ENCODE measurements around the gene APBB2. TPM values are rescaled to one million over a fixed set of nuclear protein-coding genes. Genes with fewer than 3 reads are reported as not detected.

APBB2 gene
- total RNA-seq, 2 donors from 2014 or later: 34.8 to 42.8 TPM

- Histone ChIP-seq H3K4me3 (no peak overlapping the region), H3K4me1 (peaks cover 50% of the 10 kb centered on the region), H3K27me3 (no peaks in the 10 kb centered on the region), H3K36me3 (replicated peaks in 1 of 2; ENCODE audit: insufficient read depth in 1 of 2, low read depth in 2 of 2) (no peaks in the 10 kb centered on the region), H3K27ac (peak overlapping the region in 3 of 4 donors; percentile 3 to 77 (median 65)), H3K9me3 (no peaks in the 10 kb centered on the region)
- intact Hi-C loops (cut with DNase I): no loop called here
- WGBS, 2 donors: 85 to 93% methylated on average over 1 of the region's 1 CpG
- no peak for TF ChIP-seq CTCF (IDR thresholded peaks at IDR 0.05)
- TF ChIP-seq POLR2A (IDR thresholded peaks at IDR 0.05): no peak
- ATAC-seq: no peak
- DNase-seq: no peak
Measured at GRCh38 chr4:41141900-41142299, 72.4 kb downstream of the APBB2 start.

- TF ChIP-seq POLR2A (IDR thresholded peaks at IDR 0.05) (no peak), CTCF (IDR thresholded peaks at IDR 0.05) (no peak)
- intact Hi-C loops (cut with DNase I): no loop called here
- no peaks in the 10 kb centered on the region for H3K36me3 ChIP-seq (replicated peaks in 1 of 2; ENCODE audit: insufficient read depth in 1 of 2, low read depth in 2 of 2)
- ATAC-seq: no peak
- H3K4me3 ChIP-seq: no peak overlapping the region
- no peaks in the 10 kb centered on the region for H3K27me3 ChIP-seq
- 95 to 96% methylated on average over 6 of the region's 6 CpGs for WGBS, 2 donors
- peaks cover 50% of the 10 kb centered on the region for H3K4me1 ChIP-seq
- DNase-seq: no peak
- no peaks in the 10 kb centered on the region for H3K9me3 ChIP-seq
- no peak overlapping the region for H3K27ac ChIP-seq
Measured at GRCh38 chr4:41140410-41140809, 73.9 kb downstream of the APBB2 start.

GRCh38 chr4:41137879-41138278, 76.5 kb downstream of the APBB2 start:
- Histone ChIP-seq H3K4me1 (peaks cover 43% of the 10 kb centered on the region), H3K27ac (no peak overlapping the region), H3K9me3 (no peaks in the 10 kb centered on the region), H3K36me3 (replicated peaks in 1 of 2; ENCODE audit: insufficient read depth in 1 of 2, low read depth in 2 of 2) (no peaks in the 10 kb centered on the region), H3K27me3 (no peaks in the 10 kb centered on the region), H3K4me3 (no peak overlapping the region)
- DNase-seq (no peak), ATAC-seq (no peak)
- TF ChIP-seq POLR2A (IDR thresholded peaks at IDR 0.05): no peak
- TF ChIP-seq CTCF (IDR thresholded peaks at IDR 0.05): no peak
- WGBS, 2 donors: 83 to 91% methylated on average over 7 of the region's 7 CpGs
- intact Hi-C loops (cut with DNase I): no loop called here

GRCh38 chr4:41136456-41136855, 77.9 kb downstream of the APBB2 start:
- no peak for DNase-seq
- 59 to 70% methylated on average over 3 of the region's 3 CpGs for WGBS, 2 donors
- Histone ChIP-seq H3K36me3 (replicated peaks in 1 of 2; ENCODE audit: insufficient read depth in 1 of 2, low read depth in 2 of 2) (no peaks in the 10 kb centered on the region), H3K9me3 (no peaks in the 10 kb centered on the region), H3K4me1 (peaks cover 43% of the 10 kb centered on the region), H3K27me3 (no peaks in the 10 kb centered on the region), H3K4me3 (no peak overlapping the region), H3K27ac (no peak overlapping the region)
- TF ChIP-seq CTCF (IDR thresholded peaks at IDR 0.05) (no peak), POLR2A (IDR thresholded peaks at IDR 0.05) (no peak)
- intact Hi-C loops (cut with DNase I): no loop called here
- ATAC-seq: no peak

GRCh38 chr4:41135801-41136200, 78.5 kb downstream of the APBB2 start:
- TF ChIP-seq CTCF (IDR thresholded peaks at IDR 0.05) (no peak), POLR2A (IDR thresholded peaks at IDR 0.05) (no peak)
- Histone ChIP-seq H3K4me1 (peaks cover 45% of the 10 kb centered on the region), H3K36me3 (replicated peaks in 1 of 2; ENCODE audit: insufficient read depth in 1 of 2, low read depth in 2 of 2) (no peaks in the 10 kb centered on the region), H3K27me3 (no peaks in the 10 kb centered on the region), H3K4me3 (no peak overlapping the region), H3K9me3 (no peaks in the 10 kb centered on the region), H3K27ac (no peak overlapping the region)
- no peak for ATAC-seq
- intact Hi-C loops (cut with DNase I): no loop called here
- DNase-seq: no peak
- WGBS, 2 donors: 81 to 85% methylated on average over 2 of the region's 2 CpGs
